Omental fat pad (tissue), 4 donors: ENCODE data around the gene NSMF. TPM values are rescaled to one million over a fixed set of nuclear protein-coding genes. Genes with fewer than 3 reads are reported as not detected.

Experiments
- ATAC-seq: fragments of 150-250 bp; one replicate; pipeline ENCODE4 v1.9.1; 2016; ENCODE audit warnings: mild to moderate bottlenecking, moderate library complexity; ENCODE audit not compliant: low FRiP score
- DNase-seq: peaks from one replicate; pipeline ENCODE4 v3.0.0-alpha.2; 2019; ENCODE audit warnings: low spot score
- CTCF ChIP-seq, 3 donors: fragments of 450-650 bp; IDR thresholded peaks; one replicate each; pipeline ENCODE4 v1.5.1; 2016 to 2017; ENCODE audit warnings: antibody characterized with exemption in 3 of 3, mild to moderate bottlenecking in 3 of 3, moderate library complexity in 2 of 3
- total RNA-seq, 4 donors: library from RNA; depleted of rRNA; stranded (reverse); fragments of >200 nt; gene quantifications; one replicate each; pipeline ENCODE4 v1.1.0, GENCODE V29; 2016

NSMF gene
- total RNA-seq, 4 donors from 2014 or later, result 29.6 to 59.9 (median 31.5) TPM

GRCh38 chr9:137435980-137436760 lies 23.0 kb downstream of the NSMF start:
- ATAC-seq, result peak; percentile 90
- no peak for TF ChIP-seq CTCF (IDR thresholded peaks at IDR 0.05)
- peak; percentile 58 for DNase-seq

GRCh38 chr9:137435381-137435891 lies 23.7 kb downstream of the NSMF start:
- no peak for TF ChIP-seq CTCF (IDR thresholded peaks at IDR 0.05)
- DNase-seq (no peak), ATAC-seq (no peak)

GRCh38 chr9:137434498-137435380 lies 24.4 kb downstream of the NSMF start:
- ATAC-seq (no peak), DNase-seq (no peak)
- TF ChIP-seq CTCF (IDR thresholded peaks at IDR 0.05), result no peak

- TF ChIP-seq CTCF (IDR thresholded peaks at IDR 0.05), result no peak
- DNase-seq (no peak), ATAC-seq (no peak)
Measured at GRCh38 chr9:137433916-137434431, 25.2 kb downstream of the NSMF start.

GRCh38 chr9:137433349-137433915 lies 25.7 kb downstream of the NSMF start:
- DNase-seq (no peak), ATAC-seq (no peak)
- TF ChIP-seq CTCF (IDR thresholded peaks at IDR 0.05), result no peak

GRCh38 chr9:137432687-137433348 lies 26.3 kb downstream of the NSMF start:
- no peak for ATAC-seq
- no peak for DNase-seq
- no peak for TF ChIP-seq CTCF (IDR thresholded peaks at IDR 0.05)
